Fibroblast of mammary gland (primary cell): ENCODE measurements around the gene LRRC41.

Source experiments
- DNase-seq: peaks from one replicate; pipeline ENCODE4 v3.0.0-alpha.2; 2010; ENCODE audit warnings: low read depth
- H3K4me3 ChIP-seq: 2 replicates; pipeline ENCODE4 v1.5.1; 2011; ENCODE audit warnings: low read depth, mild to moderate bottlenecking, low read length, moderate library complexity; ENCODE audit not compliant: control insufficient read depth
- TF ChIP-seq, protein P1 (sequence below): conservative IDR thresholded peaks from 2 replicates; pipeline ENCODE4 v1.5.1; 2011; ENCODE audit warnings: low read depth, low read length, inconsistent platforms; ENCODE audit not compliant: control insufficient read depth, insufficient read depth

The LRRC41 gene

DNA sequence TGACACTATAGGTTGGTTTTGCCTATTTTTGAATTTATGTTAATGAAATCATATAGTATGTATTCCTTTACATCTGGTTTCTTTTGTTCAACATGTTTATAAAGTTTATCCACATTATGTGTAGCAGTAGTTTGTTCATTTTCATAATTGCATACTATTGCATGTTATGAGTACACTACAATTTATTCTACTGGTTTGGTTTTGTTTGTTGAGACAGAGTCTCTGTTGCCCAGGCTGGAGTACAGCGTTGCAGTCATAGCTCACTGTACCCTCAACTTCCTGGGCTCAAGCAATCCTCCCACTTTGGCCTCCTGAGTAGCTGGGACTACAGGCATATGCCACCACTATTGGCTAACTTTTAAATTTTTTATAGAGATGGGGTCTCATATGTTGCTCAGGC is 34.8 kb downstream of the LRRC41 start:
- H3K4me3 ChIP-seq, result no peak overlapping the region
- DNase-seq, result no peak
- TF ChIP-seq, protein P1, sequence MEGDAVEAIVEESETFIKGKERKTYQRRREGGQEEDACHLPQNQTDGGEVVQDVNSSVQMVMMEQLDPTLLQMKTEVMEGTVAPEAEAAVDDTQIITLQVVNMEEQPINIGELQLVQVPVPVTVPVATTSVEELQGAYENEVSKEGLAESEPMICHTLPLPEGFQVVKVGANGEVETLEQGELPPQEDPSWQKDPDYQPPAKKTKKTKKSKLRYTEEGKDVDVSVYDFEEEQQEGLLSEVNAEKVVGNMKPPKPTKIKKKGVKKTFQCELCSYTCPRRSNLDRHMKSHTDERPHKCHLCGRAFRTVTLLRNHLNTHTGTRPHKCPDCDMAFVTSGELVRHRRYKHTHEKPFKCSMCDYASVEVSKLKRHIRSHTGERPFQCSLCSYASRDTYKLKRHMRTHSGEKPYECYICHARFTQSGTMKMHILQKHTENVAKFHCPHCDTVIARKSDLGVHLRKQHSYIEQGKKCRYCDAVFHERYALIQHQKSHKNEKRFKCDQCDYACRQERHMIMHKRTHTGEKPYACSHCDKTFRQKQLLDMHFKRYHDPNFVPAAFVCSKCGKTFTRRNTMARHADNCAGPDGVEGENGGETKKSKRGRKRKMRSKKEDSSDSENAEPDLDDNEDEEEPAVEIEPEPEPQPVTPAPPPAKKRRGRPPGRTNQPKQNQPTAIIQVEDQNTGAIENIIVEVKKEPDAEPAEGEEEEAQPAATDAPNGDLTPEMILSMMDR, result no peak

DNA sequence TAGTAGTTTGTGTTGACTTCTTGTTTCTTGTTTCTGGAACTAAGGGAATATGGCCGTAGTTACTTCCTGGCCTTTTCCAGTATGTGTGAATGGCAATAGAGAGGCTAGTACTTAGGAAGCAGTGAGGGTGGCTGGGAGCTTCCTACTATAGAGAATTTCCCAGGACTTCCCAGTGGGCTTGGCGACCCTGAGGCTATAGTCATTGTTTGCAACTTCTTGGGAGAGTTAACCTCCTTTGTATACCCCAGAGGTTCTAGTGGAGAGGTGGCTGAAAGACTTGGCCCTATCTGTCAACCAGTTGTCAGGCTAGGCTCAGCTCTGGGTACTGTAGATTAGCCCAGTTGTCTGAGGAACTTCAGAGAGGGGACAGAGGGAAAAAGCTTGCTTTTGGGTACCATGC is 40.3 kb downstream of the LRRC41 start:
- TF ChIP-seq, protein P1, result no peak
- H3K4me3 ChIP-seq, result no peak overlapping the region
- DNase-seq, result no peak

DNA sequence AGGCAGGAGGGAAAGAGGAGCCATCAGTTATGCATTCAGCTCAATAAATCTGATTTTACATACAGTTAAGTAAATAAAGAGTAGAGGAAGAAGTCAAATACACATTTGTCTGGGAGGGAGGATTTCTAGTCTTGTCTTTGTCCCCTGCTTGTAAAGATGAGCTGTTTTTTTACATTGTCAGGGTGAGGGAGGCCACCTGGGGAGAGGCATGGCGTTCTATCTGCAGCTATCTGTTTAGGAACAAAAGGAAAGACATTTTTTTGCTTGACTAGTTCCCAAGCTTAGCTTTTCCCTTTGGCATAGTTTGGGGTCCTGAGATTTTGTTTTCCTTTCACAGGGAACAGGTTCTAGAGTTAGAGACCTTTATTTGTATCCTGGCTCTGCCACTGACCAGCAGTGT is 40.9 kb downstream of the LRRC41 start:
- no peak for DNase-seq
- H3K4me3 ChIP-seq, result no peak overlapping the region
- TF ChIP-seq, protein P1, result no peak

DNA sequence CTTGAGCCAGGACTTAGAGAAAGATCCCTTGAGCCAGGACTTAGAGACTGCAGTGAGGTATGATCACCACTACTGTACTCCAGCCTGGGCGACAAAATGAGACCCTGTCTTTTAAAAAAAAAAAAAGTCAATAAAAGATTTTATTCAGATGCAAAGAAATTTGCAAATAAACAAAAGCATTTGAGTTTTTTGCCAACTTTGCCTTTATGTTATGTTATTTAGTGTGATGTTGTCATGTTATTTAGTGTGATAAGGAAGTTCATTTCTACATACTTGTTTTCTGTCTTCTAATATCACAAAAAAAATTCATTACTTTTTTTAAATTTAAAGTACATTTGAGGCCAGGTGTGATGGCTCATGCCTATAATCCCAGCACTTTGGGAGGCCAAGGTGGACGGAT is 46.9 kb downstream of the LRRC41 start:
- no peak overlapping the region for H3K4me3 ChIP-seq
- DNase-seq, result no peak
- TF ChIP-seq, protein P1, result no peak

DNA sequence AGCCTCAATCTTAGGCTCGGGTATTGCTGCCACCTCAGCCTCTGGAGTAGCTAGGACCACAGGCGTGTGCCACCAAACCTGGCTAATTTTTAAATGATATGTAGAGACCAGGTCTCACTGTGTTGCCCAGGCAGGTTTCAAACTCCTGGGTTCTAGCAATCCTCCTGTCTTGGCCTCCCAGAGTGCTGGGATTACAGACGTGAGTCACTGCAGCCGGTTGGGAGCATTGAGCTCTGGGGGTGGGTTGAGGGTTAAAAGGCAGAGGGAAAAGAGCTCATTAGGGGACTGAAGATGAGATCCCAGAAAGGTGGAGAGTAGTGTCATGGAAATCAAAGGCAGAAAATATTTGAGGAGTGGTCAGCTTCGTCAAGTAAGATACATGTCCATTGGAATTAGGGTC is 48.7 kb downstream of the LRRC41 start:
- TF ChIP-seq, protein P1, result no peak
- H3K4me3 ChIP-seq, result no peak overlapping the region
- DNase-seq, result no peak

DNA sequence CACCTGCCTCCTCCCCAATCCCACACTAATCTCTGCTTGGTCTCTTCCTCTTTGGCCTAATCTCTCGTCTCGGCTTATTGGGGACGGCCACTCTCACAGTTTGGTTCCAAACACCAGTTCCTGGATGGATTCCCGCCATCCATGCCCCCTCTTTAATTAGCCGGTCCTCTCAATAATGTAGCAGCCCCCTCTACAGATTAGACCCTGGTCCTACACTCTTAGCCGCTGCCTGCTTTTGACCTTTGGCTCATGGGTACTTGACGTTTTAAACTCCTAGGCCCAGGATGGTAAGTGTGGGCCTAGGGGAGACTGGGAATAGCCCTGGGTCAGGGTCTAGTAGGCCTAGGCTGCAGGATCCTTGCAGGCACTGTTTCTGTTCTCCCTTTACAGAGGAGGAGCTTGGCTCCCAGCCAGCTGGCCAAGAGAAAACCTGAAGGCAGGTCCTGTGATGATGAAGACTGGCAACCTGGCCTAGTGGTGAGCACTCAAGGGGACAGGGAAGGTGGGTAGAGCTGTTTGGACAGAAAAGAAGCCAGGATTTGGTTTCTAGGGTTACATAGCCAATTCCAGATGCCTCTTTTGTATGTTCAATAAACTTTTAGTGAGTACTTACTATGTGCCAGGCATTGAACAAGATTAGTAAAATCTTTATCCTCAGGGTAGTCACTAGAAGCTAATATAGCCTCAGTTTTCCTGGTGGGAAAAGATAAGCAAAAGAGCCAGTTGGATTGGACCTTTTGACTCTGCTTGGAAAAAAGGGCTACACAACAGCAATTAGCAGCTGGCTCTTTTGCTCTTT is 55.1 kb downstream of the LRRC41 start:
- H3K4me3 ChIP-seq, result peak overlapping the region; percentile 75
- TF ChIP-seq, protein P1, result peak; percentile 20
- DNase-seq, result peak; percentile 29
